Esophagus squamous epithelium (tissue), 4 donors: Measurements from ENCODE around the gene AUTS2.

Experiments used
- CTCF ChIP-seq, 6 experiments: fragments of 450-650 bp in 4 of 6; fragments of 200-600 bp in 2 of 6; sonication (generic) in 2 of 6; IDR thresholded peaks; one replicate each; pipeline ENCODE4 v1.5.1; 2016 to 2019; ENCODE audit warnings: antibody characterized with exemption in 6 of 6, mild to moderate bottlenecking in 4 of 6, moderate library complexity in 4 of 6
- POLR2A ChIP-seq, 4 donors: fragments of 450-650 bp; IDR thresholded peaks; one replicate each; pipeline ENCODE4 v1.6.1; 2017; ENCODE audit warnings: antibody characterized with exemption in 4 of 4, mild to moderate bottlenecking in 4 of 4, moderate library complexity in 3 of 4

GRCh38 chr7:70104243-70104642, 506.0 kb downstream of the AUTS2 start:
- no peak for TF ChIP-seq CTCF (IDR thresholded peaks at IDR 0.05)
- no peak for TF ChIP-seq POLR2A (IDR thresholded peaks at IDR 0.05)
